Skin epidermis (tissue), 12 donors: Measurements from ENCODE around the gene SCG3.

Source experiments
- H3K27ac ChIP-seq, 21 experiments: fragments of 200-600 bp; sonication (generic) in 11 of 21; one replicate each; pipeline ENCODE4 v1.5.0; 2020; ENCODE audit warnings: mild to moderate bottlenecking in 3 of 21, inconsistent platforms in 2 of 21, moderate library complexity in 2 of 21
- H3K4me3 ChIP-seq, 7 experiments: fragments of 200-600 bp; sonication (generic) in 2 of 7; one replicate each; pipeline ENCODE4 v1.5.0; 2020; ENCODE audit warnings: inconsistent platforms in 2 of 7, mild to moderate bottlenecking in 2 of 7, moderate library complexity in 1 of 7

The SCG3 gene

GRCh38 chr15:51751697-51752683 is 70.7 kb downstream of the SCG3 start:
- H3K27ac ChIP-seq: peak overlapping the region in 12 of 21 experiments; percentile 3 to 73 (median 47)
- peak overlapping the region; percentile 50 to 90 (median 58) for H3K4me3 ChIP-seq

GRCh38 chr15:51752888-51753287 is 71.6 kb downstream of the SCG3 start:
- no peak overlapping the region for H3K27ac ChIP-seq
- no peak overlapping the region for H3K4me3 ChIP-seq

- H3K4me3 ChIP-seq: no peak overlapping the region
- H3K27ac ChIP-seq: no peak overlapping the region
Measured at GRCh38 chr15:51754267-51754666, 73.0 kb downstream of the SCG3 start.

- no peak overlapping the region for H3K27ac ChIP-seq
- no peak overlapping the region for H3K4me3 ChIP-seq
Measured at GRCh38 chr15:51755790-51756189, 74.5 kb downstream of the SCG3 start.

- Histone ChIP-seq H3K27ac (no peak overlapping the region), H3K4me3 (no peak overlapping the region)
Measured at GRCh38 chr15:51756482-51756881, 75.2 kb downstream of the SCG3 start.

- H3K4me3 ChIP-seq: no peak overlapping the region
- H3K27ac ChIP-seq: no peak overlapping the region
Measured at GRCh38 chr15:51757450-51757849, 76.1 kb downstream of the SCG3 start.

GRCh38 chr15:51758645-51759044 is 77.3 kb downstream of the SCG3 start:
- Histone ChIP-seq H3K4me3 (no peak overlapping the region), H3K27ac (no peak overlapping the region)

GRCh38 chr15:51759557-51760070 is 78.3 kb downstream of the SCG3 start:
- Histone ChIP-seq H3K27ac (no peak overlapping the region), H3K4me3 (no peak overlapping the region)

GRCh38 chr15:51760805-51761204 is 79.5 kb downstream of the SCG3 start:
- no peak overlapping the region for H3K27ac ChIP-seq

GRCh38 chr15:51765751-51766150 is 84.4 kb downstream of the SCG3 start:
- H3K27ac ChIP-seq: no peak overlapping the region

More at GRCh38 chr15:51760805-51761204, 79.5 kb downstream of the SCG3 start:
- no peak overlapping the region for H3K4me3 ChIP-seq

GRCh38 chr15:51766341-51766740 is 85.0 kb downstream of the SCG3 start:
- Histone ChIP-seq H3K4me3 (no peak overlapping the region), H3K27ac (no peak overlapping the region)

More at GRCh38 chr15:51765751-51766150, 84.4 kb downstream of the SCG3 start:
- no peak overlapping the region for H3K4me3 ChIP-seq

GRCh38 chr15:51768018-51768417 is 86.7 kb downstream of the SCG3 start:
- peak overlapping the region in 1 of 21 experiments; percentile 1 for H3K27ac ChIP-seq
- no peak overlapping the region for H3K4me3 ChIP-seq
